ENCODE data around the gene ACOXL. TPM values are rescaled to one million over a fixed set of nuclear protein-coding genes. Genes with fewer than 3 reads are reported as not detected.

Gene ACOXL
- total and polyA plus RNA-seq, 2 of the 8 experiments (the other 6 are each of a cell fraction or from before 2014, with no cell fraction given) = 11.4 to 20.6 TPM

GRCh38 chr2:110997331-110998045 lies 265.1 kb downstream of the ACOXL start:
- no peak overlapping the region for H3K56ac ChIP-seq (replicated peaks; ENCODE audit: insufficient read length, low read depth, low read length)
- H3K79me2 ChIP-seq (ENCODE audit: control insufficient read depth in 1 of 2, insufficient read depth in 2 of 2, low read length in 2 of 2) = no peaks in the 10 kb centered on the region
- no peaks in the 10 kb centered on the region; a peak in 3 of 8 replicates for H3K36me3 ChIP-seq (ENCODE audit: control insufficient read depth in 2 of 4, insufficient read depth in 4 of 4, low read length in 3 of 4)
- ChIA-PET CTCF (ENCODE audit: partially characterized antibody) (interaction anchor here (0.8 kb wide), 1 partner anchor 120 kb away, joined by 3 read pairs; no protein-coding TSS in a partner anchor), POLR2A (ENCODE audit: partially characterized antibody) (interaction anchor here (1.4 kb wide), 1 partner anchor 17 kb away, joined by 5 read pairs; no protein-coding TSS in a partner anchor)
- H4K5ac ChIP-seq (ENCODE audit: insufficient read length, low read depth, low read length) = no peak overlapping the region
- no peak overlapping the region for H2BK12ac ChIP-seq (ENCODE audit: low read depth, low read length)
- no peak overlapping the region for H3K18ac ChIP-seq (ENCODE audit: extremely low read depth, low read length)
- no peak overlapping the region for H3K23ac ChIP-seq (ENCODE audit: insufficient read length)
- H2AK5ac ChIP-seq (ENCODE audit: low read depth, low read length) = no peak overlapping the region
- H2BK120ac ChIP-seq (replicated peaks; ENCODE audit: low read depth, low read length) = no peak overlapping the region
- H2BK20ac ChIP-seq (ENCODE audit: low read length) = no peak overlapping the region
- no peak for DNase-seq (ENCODE audit: low read depth in 1 of 2, low spot score in 2 of 2)
- no peak overlapping the region for H2AFZ ChIP-seq (ENCODE audit: low read length)
- no peak overlapping the region for H2BK5ac ChIP-seq (ENCODE audit: low read depth, low read length)
- H4K20me1 ChIP-seq (replicated peaks in 1 of 2; ENCODE audit: control insufficient read depth in 1 of 2, insufficient read depth in 2 of 2, low read length in 2 of 2) = no peaks in the 10 kb centered on the region
- TF ChIP-seq ATF3 (IDR thresholded peaks at IDR 0.05; ENCODE audit: insufficient read depth, low read depth, low read length) (no peak), CTCF (IDR thresholded peaks at IDR 0.05; ENCODE audit: control extremely low read depth in 1 of 3, insufficient read depth in 1 of 3, low read depth in 1 of 3, low read length in 3 of 3) (no peak), TBP (IDR thresholded peaks at IDR 0.05; ENCODE audit: low read depth, low read length) (no peak)
- no peak overlapping the region for H4K8ac ChIP-seq (ENCODE audit: extremely low read depth, insufficient read depth, low read length)
- no peaks in the 10 kb centered on the region for H3K9me3 ChIP-seq (ENCODE audit: insufficient read depth in 2 of 2, low read depth in 1 of 2, low read length in 1 of 2)
- no peak overlapping the region for H3K9ac ChIP-seq (replicated peaks in 1 of 4; ENCODE audit: extremely low read depth in 1 of 4, low read depth in 3 of 4, low read length in 3 of 4)
- 77% methylated on average over 6 of the region's 6 CpGs; no CpG with 5 or more reads in 1 of the 2 experiments for WGBS, 2 experiments (ENCODE audit: extremely low coverage in 1 of 2, insufficient coverage in 1 of 2, insufficient read length in 1 of 2, insufficient replicate concordance in 2 of 2, low coverage in 1 of 2, low lambda C conversion rate in 2 of 2, missing lambda C conversion rate in 1 of 2)
- no peak overlapping the region for H3K4ac ChIP-seq (replicated peaks; ENCODE audit: insufficient read length, low read depth, low read length)
- no peak overlapping the region for H3K27ac ChIP-seq (ENCODE audit: low read depth, low read length)
- no peaks in the 10 kb centered on the region for H3K79me1 ChIP-seq (ENCODE audit: low read depth, low read length)
- no peak overlapping the region for H2BK15ac ChIP-seq (ENCODE audit: low read length)
- H3K14ac ChIP-seq (ENCODE audit: insufficient read length) = no peak overlapping the region
- H3K4me1 ChIP-seq (replicated peaks in 1 of 4; ENCODE audit: control insufficient read depth in 3 of 4, insufficient read depth in 4 of 4, low read length in 3 of 4) = no peaks in the 10 kb centered on the region; a peak in 1 of 7 replicates
- H3K27me3 ChIP-seq (replicated peaks in 1 of 4; ENCODE audit: control insufficient read depth in 3 of 4, extremely low read depth in 1 of 4, insufficient read depth in 3 of 4, low read length in 3 of 4) = no peaks in the 10 kb centered on the region
- no peak overlapping the region for H4K91ac ChIP-seq (replicated peaks; ENCODE audit: insufficient read length, low read length)
- no peak overlapping the region for H3K4me2 ChIP-seq (ENCODE audit: insufficient read depth in 1 of 2, low read depth in 2 of 2, low read length in 2 of 2)
- no peak for FAIRE-seq
- H3K4me3 ChIP-seq (ENCODE audit: extremely low read depth in 1 of 4, insufficient read depth in 2 of 4, low read depth in 3 of 4, low read length in 4 of 4) = no peak overlapping the region
- H3K23me2 ChIP-seq (ENCODE audit: low read depth, low read length) = no peaks in the 10 kb centered on the region
